ENCODE data around the gene CRTAC1. TPM values are rescaled to one million over a fixed set of nuclear protein-coding genes. Genes with fewer than 3 reads are reported as not detected.

Gene CRTAC1
- polyA plus RNA-seq, 1 of the 3 experiments (the other 2 are of a cell fraction), result 0.05 TPM

DNA sequence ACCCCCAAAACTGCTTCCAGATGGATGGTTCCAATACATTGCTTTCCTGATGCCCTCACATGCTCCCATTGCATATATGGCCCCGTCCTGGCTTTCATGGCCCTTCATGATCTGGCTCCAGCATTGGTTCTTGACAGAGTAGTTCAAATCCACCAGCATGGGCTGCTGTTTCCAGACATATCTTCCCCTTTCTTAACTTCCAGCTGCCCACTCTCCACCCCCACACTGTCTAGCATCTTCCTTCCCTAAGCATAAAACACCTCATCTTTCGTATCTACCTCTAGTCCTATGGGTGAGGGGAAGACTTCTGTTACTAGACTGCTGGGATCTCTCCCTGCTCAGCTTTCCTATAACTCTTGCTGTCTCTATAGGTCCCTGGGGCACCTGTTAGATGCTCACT lies 194.0 kb downstream of the CRTAC1 start:
- Histone ChIP-seq H3K27ac (ENCODE audit: low read depth in 2 of 2, low read length in 1 of 2) (no peak overlapping the region), H3F3A (replicated peaks; ENCODE audit: insufficient read depth) (peaks cover 5% of the 10 kb centered on the region), H3K9ac (no peak overlapping the region), H3K4me3 (ENCODE audit: low read depth in 2 of 2, low read length in 1 of 2) (no peak overlapping the region), H3K36me3 (replicated peaks in 1 of 2; ENCODE audit: control insufficient read depth in 1 of 2, insufficient read depth in 2 of 2, low read length in 1 of 2) (no peaks in the 10 kb centered on the region), H3K9me3 (no peaks in the 10 kb centered on the region), H2AFZ (ENCODE audit: low read depth) (no peak overlapping the region), H3K27me3 (ENCODE audit: insufficient read depth) (peaks cover 10% of the 10 kb centered on the region; the same call in 1 of the 2 replicates), H3K79me2 (ENCODE audit: insufficient read depth) (no peaks in the 10 kb centered on the region), H3K4me2 (no peak overlapping the region), H3K4me1 (ENCODE audit: control insufficient read depth in 1 of 2, insufficient read depth in 2 of 2, low read depth in 1 of 2, low read length in 1 of 2) (peaks cover 0 to 9% of the 10 kb centered on the region in 2 experiments; a peak in 2 of 4 replicates), H3K9me2 (no peaks in the 10 kb centered on the region), H4K20me1 (ENCODE audit: insufficient read depth) (no peaks in the 10 kb centered on the region)
- no peak for DNase-seq
- CTCF ChIA-PET, result no interaction called here
- TF ChIP-seq TEAD4 (IDR thresholded peaks at IDR 0.05; ENCODE audit: borderline replicate concordance, insufficient read depth), result no peak
- TF ChIP-seq NRF1 (IDR thresholded peaks at IDR 0.05; ENCODE audit: low read depth, low read length), result no peak
- 31% methylated on average over 2 of the region's 2 CpGs for WGBS (ENCODE audit: low lambda C conversion rate)
- POLR2A ChIA-PET, result no interaction called here

- H3F3A ChIP-seq (replicated peaks; ENCODE audit: insufficient read depth), result no peaks in the 10 kb centered on the region
- H3K27ac ChIP-seq (ENCODE audit: low read depth in 2 of 2, low read length in 1 of 2), result no peak overlapping the region
- DNase-seq, result no peak
- ChIA-PET CTCF (interaction anchor here (0.9 to 8.0 kb wide), 5 partner anchors 18 to 83 kb away, joined by 3 to 50 read pairs (median 3); partner anchors contain the start of gene GOLGA7B), POLR2A (no interaction called here)
- peaks cover 11 to 14% of the 10 kb centered on the region in 2 experiments; a peak in 2 of 4 replicates for H3K4me1 ChIP-seq (ENCODE audit: control insufficient read depth in 1 of 2, insufficient read depth in 2 of 2, low read depth in 1 of 2, low read length in 1 of 2)
- no peak for TF ChIP-seq GATA2 (CRISPR knock-in tag; IDR thresholded peaks at IDR 0.05)
- TF ChIP-seq CHD2 (IDR thresholded peaks at IDR 0.05; ENCODE audit: low read length, partially characterized antibody), result no peak
- TF ChIP-seq GABPA (IDR thresholded peaks at IDR 0.05; ENCODE audit: low read depth), result no peak
- no peak for TF ChIP-seq TCF12 (IDR thresholded peaks at IDR 0.05)
- TF ChIP-seq FOSL2 (IDR thresholded peaks at IDR 0.05; ENCODE audit: borderline replicate concordance, low read depth), result no peak
- no peaks in the 10 kb centered on the region for H3K9me3 ChIP-seq
- H3K36me3 ChIP-seq (replicated peaks in 1 of 2; ENCODE audit: control insufficient read depth in 1 of 2, insufficient read depth in 2 of 2, low read length in 1 of 2), result no peaks in the 10 kb centered on the region
- WGBS (ENCODE audit: low lambda C conversion rate), result 38% methylated on average over 2 of the region's 2 CpGs
- peaks cover 10% of the 10 kb centered on the region; the same call in 1 of the 2 replicates for H3K27me3 ChIP-seq (ENCODE audit: insufficient read depth)
- H3K79me2 ChIP-seq (ENCODE audit: insufficient read depth), result no peaks in the 10 kb centered on the region
- H3K9me2 ChIP-seq, result no peaks in the 10 kb centered on the region
- no peak overlapping the region for H2AFZ ChIP-seq (ENCODE audit: low read depth)
- no peak overlapping the region for H3K4me2 ChIP-seq
- H3K9ac ChIP-seq, result no peak overlapping the region
- H4K20me1 ChIP-seq (ENCODE audit: insufficient read depth), result no peaks in the 10 kb centered on the region
- no peak overlapping the region for H3K4me3 ChIP-seq (ENCODE audit: low read depth in 2 of 2, low read length in 1 of 2)
These were observed 199.2 kb downstream of the CRTAC1 start for GRCh38 chr10:97831259-97831658.

- H3K79me2 ChIP-seq (ENCODE audit: insufficient read depth), result no peaks in the 10 kb centered on the region
- peaks cover 11 to 14% of the 10 kb centered on the region in 2 experiments; a peak in 2 of 4 replicates for H3K4me1 ChIP-seq (ENCODE audit: control insufficient read depth in 1 of 2, insufficient read depth in 2 of 2, low read depth in 1 of 2, low read length in 1 of 2)
- POLR2A ChIA-PET, result no interaction called here
- H4K20me1 ChIP-seq (ENCODE audit: insufficient read depth), result no peaks in the 10 kb centered on the region
- H3K4me3 ChIP-seq (ENCODE audit: low read depth in 2 of 2, low read length in 1 of 2), result no peak overlapping the region
- H3K9ac ChIP-seq, result no peak overlapping the region
- H3K27ac ChIP-seq (ENCODE audit: low read depth in 2 of 2, low read length in 1 of 2), result no peak overlapping the region
- H3K9me3 ChIP-seq, result no peaks in the 10 kb centered on the region
- CTCF ChIA-PET, result interaction anchor here (1.0 to 8.0 kb wide), 4 partner anchors 29 to 85 kb away, joined by 3 to 50 read pairs (median 5); no protein-coding TSS in a partner anchor
- H3K27me3 ChIP-seq (ENCODE audit: insufficient read depth), result peaks cover 10% of the 10 kb centered on the region; the same call in 1 of the 2 replicates
- no peaks in the 10 kb centered on the region for H3K36me3 ChIP-seq (replicated peaks in 1 of 2; ENCODE audit: control insufficient read depth in 1 of 2, insufficient read depth in 2 of 2, low read length in 1 of 2)
- H3F3A ChIP-seq (replicated peaks; ENCODE audit: insufficient read depth), result no peaks in the 10 kb centered on the region
- 39% methylated on average over 3 of the region's 3 CpGs for WGBS (ENCODE audit: low lambda C conversion rate)
- H3K4me2 ChIP-seq, result no peak overlapping the region
- no peak overlapping the region for H2AFZ ChIP-seq (ENCODE audit: low read depth)
- no peaks in the 10 kb centered on the region for H3K9me2 ChIP-seq
- no peak for DNase-seq
- TF ChIP-seq RXRA (IDR thresholded peaks at IDR 0.05; ENCODE audit: borderline replicate concordance, low read depth), result no peak
- no peak for TF ChIP-seq MAX (IDR thresholded peaks at IDR 0.05; ENCODE audit: low read depth)
- TF ChIP-seq FOSL2 (IDR thresholded peaks at IDR 0.05; ENCODE audit: borderline replicate concordance, low read depth), result no peak
- TF ChIP-seq FOXM1 (IDR thresholded peaks at IDR 0.05; ENCODE audit: low read depth), result no peak
- TF ChIP-seq NFIC (IDR thresholded peaks at IDR 0.05; ENCODE audit: borderline replicate concordance), result no peak
- TF ChIP-seq SMC3 (IDR thresholded peaks at IDR 0.05; ENCODE audit: low read depth, low read length), result no peak
- TF ChIP-seq GABPA (IDR thresholded peaks at IDR 0.05; ENCODE audit: low read depth), result no peak
- no peak for TF ChIP-seq RAD21 (IDR thresholded peaks at IDR 0.05; ENCODE audit: low read length)
- TF ChIP-seq, protein P1, sequence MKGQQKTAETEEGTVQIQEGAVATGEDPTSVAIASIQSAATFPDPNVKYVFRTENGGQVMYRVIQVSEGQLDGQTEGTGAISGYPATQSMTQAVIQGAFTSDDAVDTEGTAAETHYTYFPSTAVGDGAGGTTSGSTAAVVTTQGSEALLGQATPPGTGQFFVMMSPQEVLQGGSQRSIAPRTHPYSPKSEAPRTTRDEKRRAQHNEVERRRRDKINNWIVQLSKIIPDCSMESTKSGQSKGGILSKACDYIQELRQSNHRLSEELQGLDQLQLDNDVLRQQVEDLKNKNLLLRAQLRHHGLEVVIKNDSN (IDR thresholded peaks at IDR 0.05; ENCODE audit: borderline replicate concordance, low read depth), result no peak
- no peak for TF ChIP-seq POLR2AphosphoS5 (IDR thresholded peaks at IDR 0.05; ENCODE audit: low read depth, low read length)
- no peak for TF ChIP-seq RFX5 (IDR thresholded peaks at IDR 0.05; ENCODE audit: low read length)
- TF ChIP-seq JUND (IDR thresholded peaks at IDR 0.05), result no peak
- no peak for TF ChIP-seq CHD2 (IDR thresholded peaks at IDR 0.05; ENCODE audit: low read length, partially characterized antibody)
- no peak for TF ChIP-seq MEF2A (IDR thresholded peaks at IDR 0.05; ENCODE audit: borderline replicate concordance, low read depth)
- no peak for TF ChIP-seq USF2 (IDR thresholded peaks at IDR 0.05; ENCODE audit: borderline replicate concordance, low read depth, low read length)
- no peak for TF ChIP-seq ZBTB33 (IDR thresholded peaks at IDR 0.05; ENCODE audit: borderline replicate concordance, low read depth)
- no peak for TF ChIP-seq TEAD4 (IDR thresholded peaks at IDR 0.05; ENCODE audit: borderline replicate concordance, insufficient read depth)
- TF ChIP-seq NRF1 (IDR thresholded peaks at IDR 0.05; ENCODE audit: low read depth, low read length), result no peak
These were observed 200.4 kb downstream of the CRTAC1 start for GRCh38 chr10:97830064-97830463.
